NB4 (cell line): ENCODE data around the gene GALK2.
"Not testable (repeated sequence)": the region's sequence is repeated elsewhere in the genome, so short reads cannot be mapped to it uniquely, and the experiment has no call there.

Source experiments
- DNase-seq: peaks from one replicate; pipeline ENCODE4 v3.0.0; 2010; ENCODE audit warnings: low read depth
- H3K4me3 ChIP-seq: one replicate; pipeline ENCODE4 v1.5.1; 2011; ENCODE audit warnings: mild to moderate bottlenecking, low read depth, low read length, moderate library complexity
- MAX ChIP-seq: IDR thresholded peaks from 2 replicates; pipeline ENCODE4 v1.6.1; 2011; ENCODE audit warnings: low read depth, low read length
- MYC ChIP-seq: IDR thresholded peaks from 2 replicates; pipeline ENCODE4 v1.6.1; 2011; ENCODE audit warnings: low read depth, low read length
- POLR2A ChIP-seq: IDR thresholded peaks from 2 replicates; pipeline ENCODE4 v1.6.1; 2011; ENCODE audit warnings: mild to moderate bottlenecking; ENCODE audit not compliant: insufficient read length; ENCODE audit errors: extremely low read depth
- TF ChIP-seq, protein P1 (sequence below): IDR thresholded peaks from one replicate; pipeline ENCODE4 v1.5.1; 2012; ENCODE audit warnings: low read depth, low read length

GALK2 gene

DNA sequence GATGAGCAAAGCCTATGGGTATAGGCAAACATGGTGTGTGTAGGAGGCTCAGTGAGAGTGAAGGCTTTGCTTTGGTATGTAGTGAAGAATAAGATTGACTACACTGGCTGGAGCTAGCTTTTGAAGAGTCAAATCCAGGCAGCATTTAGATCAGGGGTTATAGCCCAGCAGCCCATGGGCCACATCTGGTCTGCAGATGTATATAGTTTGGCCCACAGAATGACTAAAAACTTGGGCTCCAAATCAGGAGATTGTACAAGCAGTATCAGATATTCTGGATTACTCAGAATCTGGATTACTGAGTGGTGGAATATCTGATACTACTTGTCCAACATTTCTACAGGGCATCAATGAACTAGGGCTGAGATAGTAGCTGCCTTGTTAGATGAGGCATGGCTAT lies 160.1 kb downstream of the GALK2 start:
- TF ChIP-seq MYC (no peak), POLR2A (no peak), MAX (no peak)
- TF ChIP-seq, protein P1, sequence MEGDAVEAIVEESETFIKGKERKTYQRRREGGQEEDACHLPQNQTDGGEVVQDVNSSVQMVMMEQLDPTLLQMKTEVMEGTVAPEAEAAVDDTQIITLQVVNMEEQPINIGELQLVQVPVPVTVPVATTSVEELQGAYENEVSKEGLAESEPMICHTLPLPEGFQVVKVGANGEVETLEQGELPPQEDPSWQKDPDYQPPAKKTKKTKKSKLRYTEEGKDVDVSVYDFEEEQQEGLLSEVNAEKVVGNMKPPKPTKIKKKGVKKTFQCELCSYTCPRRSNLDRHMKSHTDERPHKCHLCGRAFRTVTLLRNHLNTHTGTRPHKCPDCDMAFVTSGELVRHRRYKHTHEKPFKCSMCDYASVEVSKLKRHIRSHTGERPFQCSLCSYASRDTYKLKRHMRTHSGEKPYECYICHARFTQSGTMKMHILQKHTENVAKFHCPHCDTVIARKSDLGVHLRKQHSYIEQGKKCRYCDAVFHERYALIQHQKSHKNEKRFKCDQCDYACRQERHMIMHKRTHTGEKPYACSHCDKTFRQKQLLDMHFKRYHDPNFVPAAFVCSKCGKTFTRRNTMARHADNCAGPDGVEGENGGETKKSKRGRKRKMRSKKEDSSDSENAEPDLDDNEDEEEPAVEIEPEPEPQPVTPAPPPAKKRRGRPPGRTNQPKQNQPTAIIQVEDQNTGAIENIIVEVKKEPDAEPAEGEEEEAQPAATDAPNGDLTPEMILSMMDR: no peak
- no peak for DNase-seq
- no peak overlapping the region for H3K4me3 ChIP-seq

DNA sequence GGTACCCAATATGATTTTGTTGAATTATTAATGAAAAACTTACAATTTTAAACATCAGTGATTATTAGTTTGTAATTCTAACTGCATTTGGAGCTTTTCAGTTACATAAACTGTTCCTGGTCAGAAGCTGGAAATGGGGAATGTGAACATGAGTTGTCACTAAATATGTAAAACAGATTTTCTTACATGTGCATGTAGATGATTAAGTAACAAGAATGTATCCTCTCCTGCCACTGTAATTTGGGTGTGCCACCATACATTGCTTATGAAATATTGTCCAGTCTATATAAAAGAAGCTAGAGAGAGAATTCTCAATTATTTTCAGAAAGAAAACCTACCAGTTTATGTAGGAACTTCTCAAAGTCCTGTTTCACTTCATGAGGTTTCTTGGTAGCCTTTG lies 161.4 kb downstream of the GALK2 start:
- TF ChIP-seq, protein P1: no peak
- DNase-seq: no peak
- H3K4me3 ChIP-seq: no peak overlapping the region

DNA sequence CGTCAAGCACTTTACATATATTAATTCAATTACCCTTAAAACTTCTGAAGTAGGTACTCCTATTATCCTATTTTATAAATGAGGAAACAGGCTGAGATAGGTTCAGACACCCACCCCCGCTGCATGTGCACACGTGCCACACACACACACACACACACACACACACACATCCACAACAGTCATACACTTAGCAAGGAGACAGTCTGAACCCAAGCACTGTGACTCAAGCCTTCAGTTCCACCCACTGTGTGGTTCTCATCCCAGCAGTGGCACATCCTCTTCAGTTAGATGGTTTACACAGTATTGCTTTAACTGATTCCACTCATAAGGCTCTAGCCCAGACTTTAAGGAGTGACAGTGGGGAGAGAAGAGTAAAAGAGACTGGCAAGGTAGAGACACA lies 161.9 kb downstream of the GALK2 start:
- H3K4me3 ChIP-seq: no peak overlapping the region
- no peak for DNase-seq
- TF ChIP-seq MYC (no peak), POLR2A (no peak), MAX (no peak)
- TF ChIP-seq, protein P1: no peak

DNA sequence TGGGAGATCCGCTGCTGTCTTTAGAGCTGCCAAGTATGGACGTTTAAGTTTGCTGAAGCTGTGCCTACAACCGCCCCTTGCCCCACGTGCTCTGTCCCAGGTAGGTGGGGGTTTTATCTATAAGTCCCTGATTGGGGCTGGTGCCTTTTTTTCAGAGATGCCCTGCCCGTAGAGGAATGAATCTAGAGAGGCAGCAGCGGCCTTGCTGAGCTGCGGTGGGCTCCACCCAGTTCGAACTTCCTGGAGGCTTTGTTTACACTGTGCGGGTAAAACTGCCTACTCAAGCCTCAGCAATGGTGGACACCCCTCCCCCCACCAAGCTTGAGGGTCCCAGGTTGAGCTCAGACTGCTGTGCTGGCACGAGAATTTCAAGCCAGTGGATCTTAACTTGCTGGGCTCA lies 169.6 kb downstream of the GALK2 start:
- TF ChIP-seq, protein P1: no peak
- TF ChIP-seq MYC (no peak), MAX (no peak), POLR2A (no peak)

DNA sequence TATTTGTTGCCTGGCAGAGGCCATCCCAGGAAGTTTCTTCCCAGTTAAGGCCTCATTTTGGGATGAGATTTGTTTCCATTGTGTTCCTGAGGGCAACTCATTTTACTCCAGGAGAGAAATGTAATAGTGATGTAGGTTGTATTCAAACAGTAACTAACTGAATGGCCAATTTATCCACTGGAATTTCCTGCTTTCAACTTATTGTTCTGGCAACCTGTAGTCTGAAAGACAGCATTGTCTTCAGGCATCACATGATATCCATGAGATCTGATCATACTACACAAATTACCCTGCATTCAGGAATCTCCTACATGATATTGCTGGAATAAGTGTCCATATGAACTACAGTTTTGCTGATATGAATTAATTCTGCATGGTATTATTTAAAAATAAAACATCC lies 173.5 kb downstream of the GALK2 start:
- no peak overlapping the region for H3K4me3 ChIP-seq
- TF ChIP-seq MYC: no peak
- TF ChIP-seq, protein P1: no peak
- no peak for TF ChIP-seq POLR2A
- no peak for TF ChIP-seq MAX
- no peak for DNase-seq

More for the DNA sequence above, 169.6 kb downstream of the GALK2 start:
- no peak overlapping the region for H3K4me3 ChIP-seq
- no peak for DNase-seq

DNA sequence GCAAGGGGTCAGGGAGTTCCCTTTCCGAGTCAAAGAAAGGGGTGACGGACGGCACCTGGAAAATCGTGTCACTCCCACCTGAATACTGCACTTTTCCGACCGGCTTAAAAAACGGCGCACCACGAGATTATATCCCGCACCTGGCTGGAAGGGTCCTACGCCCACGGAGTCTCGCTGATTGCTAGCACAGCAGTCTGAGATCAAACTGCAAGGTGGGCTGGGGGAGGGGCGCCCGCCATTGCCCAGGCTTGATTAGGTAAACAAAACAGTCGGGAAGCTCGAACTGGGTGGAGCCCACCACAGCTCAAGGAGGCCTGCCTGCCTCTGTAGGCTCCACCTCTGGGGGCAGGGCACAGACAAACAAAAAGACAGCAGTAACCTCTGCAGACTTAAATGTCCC lies 184.4 kb downstream of the GALK2 start:
- not testable (repeated sequence) for DNase-seq, H3K4me3 ChIP-seq
